Transverse colon (tissue), 4 donors: ENCODE data around the gene MPL.

Experiments used
- CTCF ChIP-seq, 5 experiments: fragments of 200-600 bp in 3 of 5; fragments of 450-650 bp in 2 of 5; sonication (generic) in 3 of 5; IDR thresholded peaks; 1 replicate in 2 of 5; 2 replicates in 3 of 5; pipeline ENCODE4 v1.5.1; 2016 to 2017; ENCODE audit warnings: antibody characterized with exemption in 5 of 5, inconsistent platforms in 3 of 5, mild to moderate bottlenecking in 2 of 5, moderate library complexity in 1 of 5
- POLR2A ChIP-seq: fragments of 450-650 bp; IDR thresholded peaks from one replicate; pipeline ENCODE4 v1.6.1; 2016; ENCODE audit warnings: antibody characterized with exemption, mild to moderate bottlenecking, moderate library complexity
- POLR2AphosphoS5 ChIP-seq, 3 donors: sonication (generic); formaldehyde crosslinking; IDR thresholded peaks; one replicate each; pipeline ENCODE4 v1.6.1; 2016; ENCODE audit warnings: antibody characterized with exemption in 3 of 3

GRCh38 chr1:43296207-43296606 is 41.4 kb upstream of the MPL start:
- TF ChIP-seq CTCF (IDR thresholded peaks at IDR 0.05) (no peak), POLR2A (no peak), POLR2AphosphoS5 (IDR thresholded peaks at IDR 0.05) (no peak)
